HepG2 (cell line): ENCODE measurements around the gene PRTN3. TPM values are rescaled to one million over a fixed set of nuclear protein-coding genes. Genes with fewer than 3 reads are reported as not detected.

Experiments used
- BCL6 ChIP-seq: IDR thresholded peaks from 2 replicates; pipeline ENCODE4 v1.6.1; 2016; ENCODE audit warnings: missing genetic modification reagents, missing compliant biosample characterization
- CBFB ChIP-seq: sonication (generic); formaldehyde crosslinking; IDR thresholded peaks from 2 replicates; pipeline ENCODE4 v1.4.0; 2020; ENCODE audit warnings: missing genetic modification reagents
- GTF3A ChIP-seq: sonication (generic); formaldehyde crosslinking; conservative IDR thresholded peaks from 2 replicates; pipeline ENCODE4 v1.4.0; 2020; ENCODE audit warnings: mild to moderate bottlenecking, missing genetic modification reagents
- KDM5A ChIP-seq: fragments of 200-600 bp; sonication (generic); IDR thresholded peaks from 2 replicates; pipeline ENCODE4 v1.7.0; 2018; ENCODE audit warnings: antibody characterized with exemption, mild to moderate bottlenecking, low read length, borderline replicate concordance
- TBX2 ChIP-seq: sonication (generic); formaldehyde crosslinking; IDR thresholded peaks from 2 replicates; pipeline ENCODE4 v1.5.0; 2020; ENCODE audit warnings: missing genetic modification reagents, mild to moderate bottlenecking, borderline replicate concordance
- ZKSCAN5 ChIP-seq: sonication (generic); formaldehyde crosslinking; IDR thresholded peaks from 2 replicates; pipeline ENCODE4 v1.5.1; 2020; ENCODE audit warnings: mild to moderate bottlenecking, missing genetic modification reagents
- ZNF260 ChIP-seq: sonication (generic); formaldehyde crosslinking; IDR thresholded peaks from 2 replicates; pipeline ENCODE4 v1.4.0; 2020; ENCODE audit warnings: missing genetic modification reagents, low read depth, mild to moderate bottlenecking, borderline replicate concordance
- ZNF441 ChIP-seq: sonication (generic); formaldehyde crosslinking; IDR thresholded peaks from 2 replicates; pipeline ENCODE4 v1.7.0; 2021; ENCODE audit warnings: missing genetic modification reagents, borderline replicate concordance
- ZSCAN9 ChIP-seq: IDR thresholded peaks from 2 replicates; pipeline ENCODE4 v1.6.1; 2016; ENCODE audit warnings: borderline replicate concordance
- polyA plus RNA-seq, 8 experiments: library from polyadenylated mRNA; depleted of rRNA in 3 of 8; stranded (reverse) in 7 of 8; unstranded in 1 of 8; fragments of >200 nt; fragmentation: Illumina TruSeq in 4 of 8; extraction: Trizol in 4 of 8; gene quantifications; 2 replicates each; pipeline versions ENCODE4 v1.2.1 to v1.2.3, GENCODE V29; 2011 to 2016; ENCODE audit warnings: low read depth in 4 of 8, missing spikeins in 1 of 8, mixed read lengths in 1 of 8; ENCODE audit not compliant: insufficient read depth in 1 of 8
- total RNA-seq, 5 experiments: library from RNA; depleted of rRNA; stranded (reverse); fragments of >200 nt; fragmentation: Illumina TruSeq; extraction: Trizol; gene quantifications; 2 replicates each; pipeline ENCODE4 v1.2.3, GENCODE V29; 2016; ENCODE audit warnings: low read depth in 1 of 5
- TF ChIP-seq, protein P1 (sequence below): sonication (generic); formaldehyde crosslinking; IDR thresholded peaks from 2 replicates; pipeline ENCODE4 v1.9.0; 2022; ENCODE audit warnings: missing genetic modification reagents, mild to moderate bottlenecking, borderline replicate concordance
- TF ChIP-seq, protein P2 (sequence below), 2 experiments: fragments of 450-650 bp in 1 of 2; sonication (generic) in 1 of 2; formaldehyde crosslinking; IDR thresholded peaks; 2 replicates each; pipeline versions ENCODE4 v1.5.0 to v1.8.0; 2020 to 2022; ENCODE audit warnings: mild to moderate bottlenecking in 1 of 2, missing genetic modification reagents in 1 of 2
- TF ChIP-seq, protein P3 (sequence below): sonication (generic); formaldehyde crosslinking; conservative IDR thresholded peaks from 2 replicates; pipeline ENCODE4 v1.4.0; 2020; ENCODE audit warnings: mild to moderate bottlenecking, missing genetic modification reagents, moderate library complexity
- TF ChIP-seq, protein P4 (sequence below): sonication (generic); formaldehyde crosslinking; IDR thresholded peaks from 2 replicates; pipeline ENCODE4 v1.4.0; 2020; ENCODE audit warnings: missing genetic modification reagents
- TF ChIP-seq, protein P5 (sequence below): IDR thresholded peaks from 2 replicates; pipeline ENCODE4 v1.6.1; 2016; ENCODE audit warnings: low read depth
- TF ChIP-seq, protein P6 (sequence below): sonication (generic); formaldehyde crosslinking; IDR thresholded peaks from 2 replicates; pipeline ENCODE4 v1.4.0; 2020; ENCODE audit warnings: missing genetic modification reagents

PRTN3 gene
- total and polyA plus RNA-seq, 2 of the 13 experiments (the other 11 are each of a cell fraction or from before 2014, with no cell fraction given) = not detected

DNA sequence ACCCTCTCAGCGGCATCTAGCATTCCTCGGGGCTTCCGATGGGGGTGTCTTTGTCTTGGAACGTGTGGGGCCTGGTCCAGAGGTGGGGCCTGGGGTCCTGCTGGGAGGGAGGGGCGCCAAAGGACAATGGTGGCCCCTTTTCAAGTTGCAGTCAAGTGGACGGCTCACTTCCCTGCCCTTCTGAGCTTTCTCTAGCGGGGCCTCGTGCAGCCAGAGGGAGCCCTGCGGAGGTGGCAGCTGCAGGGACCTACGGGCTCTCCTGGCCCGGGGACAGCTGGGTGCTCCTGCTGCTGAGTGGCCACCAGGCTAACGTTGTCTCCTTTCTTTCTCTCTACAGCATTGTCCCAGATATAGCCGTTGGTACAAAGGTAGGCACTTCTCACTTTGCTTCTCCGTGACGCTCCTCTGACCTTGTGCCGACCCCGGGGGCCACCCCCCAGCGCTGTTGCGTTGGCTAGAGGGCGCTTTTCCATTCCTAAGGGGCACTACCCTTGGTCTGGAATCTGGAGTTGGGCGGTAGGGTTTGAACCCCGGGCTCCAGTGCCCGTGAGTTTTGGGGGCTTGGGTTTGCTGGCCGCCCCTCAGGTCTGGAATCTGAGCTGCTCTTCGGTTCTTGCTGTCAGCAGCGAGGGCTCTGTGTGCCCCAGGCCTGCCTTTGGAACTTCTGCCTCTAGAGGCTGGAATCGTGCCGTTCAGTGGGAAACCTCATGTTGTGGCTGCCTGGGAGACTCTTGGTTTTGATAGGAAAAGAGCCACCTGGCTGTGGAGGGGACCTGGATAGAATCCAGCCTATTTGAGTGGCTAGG, 41.5 kb upstream of the PRTN3 start (continued):
- no peak for TF ChIP-seq ZNF260 (CRISPR knock-in tag)
- TF ChIP-seq, protein P1, sequence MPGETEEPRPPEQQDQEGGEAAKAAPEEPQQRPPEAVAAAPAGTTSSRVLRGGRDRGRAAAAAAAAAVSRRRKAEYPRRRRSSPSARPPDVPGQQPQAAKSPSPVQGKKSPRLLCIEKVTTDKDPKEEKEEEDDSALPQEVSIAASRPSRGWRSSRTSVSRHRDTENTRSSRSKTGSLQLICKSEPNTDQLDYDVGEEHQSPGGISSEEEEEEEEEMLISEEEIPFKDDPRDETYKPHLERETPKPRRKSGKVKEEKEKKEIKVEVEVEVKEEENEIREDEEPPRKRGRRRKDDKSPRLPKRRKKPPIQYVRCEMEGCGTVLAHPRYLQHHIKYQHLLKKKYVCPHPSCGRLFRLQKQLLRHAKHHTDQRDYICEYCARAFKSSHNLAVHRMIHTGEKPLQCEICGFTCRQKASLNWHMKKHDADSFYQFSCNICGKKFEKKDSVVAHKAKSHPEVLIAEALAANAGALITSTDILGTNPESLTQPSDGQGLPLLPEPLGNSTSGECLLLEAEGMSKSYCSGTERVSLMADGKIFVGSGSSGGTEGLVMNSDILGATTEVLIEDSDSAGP (CRISPR knock-in tag) = no peak; the same call in 1 of the 2 replicates
- TF ChIP-seq ZSCAN9 = no peak
- 0 out of 2 replicates have a peak, but pooled peaks have one; percentile 9 for TF ChIP-seq ZNF441 (CRISPR knock-in tag)
- TF ChIP-seq GTF3A (CRISPR knock-in tag) = no peak
- no peak for TF ChIP-seq CBFB (CRISPR knock-in tag)
- TF ChIP-seq, protein P2, sequence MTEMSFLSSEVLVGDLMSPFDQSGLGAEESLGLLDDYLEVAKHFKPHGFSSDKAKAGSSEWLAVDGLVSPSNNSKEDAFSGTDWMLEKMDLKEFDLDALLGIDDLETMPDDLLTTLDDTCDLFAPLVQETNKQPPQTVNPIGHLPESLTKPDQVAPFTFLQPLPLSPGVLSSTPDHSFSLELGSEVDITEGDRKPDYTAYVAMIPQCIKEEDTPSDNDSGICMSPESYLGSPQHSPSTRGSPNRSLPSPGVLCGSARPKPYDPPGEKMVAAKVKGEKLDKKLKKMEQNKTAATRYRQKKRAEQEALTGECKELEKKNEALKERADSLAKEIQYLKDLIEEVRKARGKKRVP (CRISPR knock-in tag; IDR thresholded peaks at IDR 0.05) = 0 out of 4 replicates have a peak, but pooled peaks of 1 of the 2 experiments have one; percentile 31
- no peak for TF ChIP-seq ZKSCAN5
- TF ChIP-seq, protein P3, sequence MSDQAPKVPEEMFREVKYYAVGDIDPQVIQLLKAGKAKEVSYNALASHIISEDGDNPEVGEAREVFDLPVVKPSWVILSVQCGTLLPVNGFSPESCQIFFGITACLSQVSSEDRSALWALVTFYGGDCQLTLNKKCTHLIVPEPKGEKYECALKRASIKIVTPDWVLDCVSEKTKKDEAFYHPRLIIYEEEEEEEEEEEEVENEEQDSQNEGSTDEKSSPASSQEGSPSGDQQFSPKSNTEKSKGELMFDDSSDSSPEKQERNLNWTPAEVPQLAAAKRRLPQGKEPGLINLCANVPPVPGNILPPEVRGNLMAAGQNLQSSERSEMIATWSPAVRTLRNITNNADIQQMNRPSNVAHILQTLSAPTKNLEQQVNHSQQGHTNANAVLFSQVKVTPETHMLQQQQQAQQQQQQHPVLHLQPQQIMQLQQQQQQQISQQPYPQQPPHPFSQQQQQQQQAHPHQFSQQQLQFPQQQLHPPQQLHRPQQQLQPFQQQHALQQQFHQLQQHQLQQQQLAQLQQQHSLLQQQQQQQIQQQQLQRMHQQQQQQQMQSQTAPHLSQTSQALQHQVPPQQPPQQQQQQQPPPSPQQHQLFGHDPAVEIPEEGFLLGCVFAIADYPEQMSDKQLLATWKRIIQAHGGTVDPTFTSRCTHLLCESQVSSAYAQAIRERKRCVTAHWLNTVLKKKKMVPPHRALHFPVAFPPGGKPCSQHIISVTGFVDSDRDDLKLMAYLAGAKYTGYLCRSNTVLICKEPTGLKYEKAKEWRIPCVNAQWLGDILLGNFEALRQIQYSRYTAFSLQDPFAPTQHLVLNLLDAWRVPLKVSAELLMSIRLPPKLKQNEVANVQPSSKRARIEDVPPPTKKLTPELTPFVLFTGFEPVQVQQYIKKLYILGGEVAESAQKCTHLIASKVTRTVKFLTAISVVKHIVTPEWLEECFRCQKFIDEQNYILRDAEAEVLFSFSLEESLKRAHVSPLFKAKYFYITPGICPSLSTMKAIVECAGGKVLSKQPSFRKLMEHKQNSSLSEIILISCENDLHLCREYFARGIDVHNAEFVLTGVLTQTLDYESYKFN (CRISPR knock-in tag) = no peak
- TF ChIP-seq, protein P4, sequence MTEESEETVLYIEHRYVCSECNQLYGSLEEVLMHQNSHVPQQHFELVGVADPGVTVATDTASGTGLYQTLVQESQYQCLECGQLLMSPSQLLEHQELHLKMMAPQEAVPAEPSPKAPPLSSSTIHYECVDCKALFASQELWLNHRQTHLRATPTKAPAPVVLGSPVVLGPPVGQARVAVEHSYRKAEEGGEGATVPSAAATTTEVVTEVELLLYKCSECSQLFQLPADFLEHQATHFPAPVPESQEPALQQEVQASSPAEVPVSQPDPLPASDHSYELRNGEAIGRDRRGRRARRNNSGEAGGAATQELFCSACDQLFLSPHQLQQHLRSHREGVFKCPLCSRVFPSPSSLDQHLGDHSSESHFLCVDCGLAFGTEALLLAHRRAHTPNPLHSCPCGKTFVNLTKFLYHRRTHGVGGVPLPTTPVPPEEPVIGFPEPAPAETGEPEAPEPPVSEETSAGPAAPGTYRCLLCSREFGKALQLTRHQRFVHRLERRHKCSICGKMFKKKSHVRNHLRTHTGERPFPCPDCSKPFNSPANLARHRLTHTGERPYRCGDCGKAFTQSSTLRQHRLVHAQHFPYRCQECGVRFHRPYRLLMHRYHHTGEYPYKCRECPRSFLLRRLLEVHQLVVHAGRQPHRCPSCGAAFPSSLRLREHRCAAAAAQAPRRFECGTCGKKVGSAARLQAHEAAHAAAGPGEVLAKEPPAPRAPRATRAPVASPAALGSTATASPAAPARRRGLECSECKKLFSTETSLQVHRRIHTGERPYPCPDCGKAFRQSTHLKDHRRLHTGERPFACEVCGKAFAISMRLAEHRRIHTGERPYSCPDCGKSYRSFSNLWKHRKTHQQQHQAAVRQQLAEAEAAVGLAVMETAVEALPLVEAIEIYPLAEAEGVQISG (CRISPR knock-in tag) = no peak
- TF ChIP-seq BCL6 (CRISPR knock-in tag) = peak; percentile 38
- TF ChIP-seq, protein P5, sequence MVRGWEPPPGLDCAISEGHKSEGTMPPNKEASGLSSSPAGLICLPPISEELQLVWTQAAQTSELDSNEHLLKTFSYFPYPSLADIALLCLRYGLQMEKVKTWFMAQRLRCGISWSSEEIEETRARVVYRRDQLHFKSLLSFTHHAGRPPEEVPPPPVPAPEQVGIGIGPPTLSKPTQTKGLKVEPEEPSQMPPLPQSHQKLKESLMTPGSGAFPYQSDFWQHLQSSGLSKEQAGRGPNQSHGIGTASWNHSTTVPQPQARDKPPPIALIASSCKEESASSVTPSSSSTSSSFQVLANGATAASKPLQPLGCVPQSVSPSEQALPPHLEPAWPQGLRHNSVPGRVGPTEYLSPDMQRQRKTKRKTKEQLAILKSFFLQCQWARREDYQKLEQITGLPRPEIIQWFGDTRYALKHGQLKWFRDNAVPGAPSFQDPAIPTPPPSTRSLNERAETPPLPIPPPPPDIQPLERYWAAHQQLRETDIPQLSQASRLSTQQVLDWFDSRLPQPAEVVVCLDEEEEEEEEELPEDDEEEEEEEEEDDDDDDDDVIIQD (CRISPR knock-in tag) = no peak
- peak; percentile 28; the same call in 1 of the 2 replicates for TF ChIP-seq KDM5A
- no peak for TF ChIP-seq TBX2
- TF ChIP-seq, protein P6, sequence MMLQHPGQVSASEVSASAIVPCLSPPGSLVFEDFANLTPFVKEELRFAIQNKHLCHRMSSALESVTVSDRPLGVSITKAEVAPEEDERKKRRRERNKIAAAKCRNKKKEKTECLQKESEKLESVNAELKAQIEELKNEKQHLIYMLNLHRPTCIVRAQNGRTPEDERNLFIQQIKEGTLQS = no peak
